ENCODE results near the gene AKNAD1.

The AKNAD1 gene

DNA sequence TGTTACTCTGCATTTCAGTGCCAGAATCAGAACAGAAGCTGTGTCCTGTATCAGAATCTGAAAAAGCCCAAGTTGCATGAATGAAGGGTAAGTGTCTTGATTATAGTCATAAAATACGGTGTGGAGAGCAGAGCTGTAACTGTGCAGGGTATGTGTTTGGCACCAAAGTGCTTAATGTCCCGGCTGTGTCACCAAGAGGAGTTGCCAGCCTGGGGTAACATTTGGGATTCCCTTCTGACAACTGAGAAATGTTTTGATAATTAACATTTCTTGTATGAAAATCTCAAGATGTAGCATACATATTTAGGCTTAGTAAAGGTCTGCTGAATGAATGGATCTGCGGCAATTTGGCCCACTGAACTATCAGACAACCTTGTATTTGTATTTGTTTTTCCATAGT lies 33.3 kb downstream of the AKNAD1 start:
- DNase-seq (ENCODE audit: extremely low read depth, low read depth): no peak
- H3K4me3 ChIP-seq (replicated peaks; ENCODE audit: low read depth, low read length): no peak overlapping the region
- no peak for TF ChIP-seq CTCF (IDR thresholded peaks at IDR 0.05; ENCODE audit: low read depth, low read length, missing control alignments)

- no peak for TF ChIP-seq CTCF (IDR thresholded peaks at IDR 0.05; ENCODE audit: low read depth, low read length, missing control alignments)
- no peak for DNase-seq (ENCODE audit: extremely low read depth, low read depth)
- H3K4me3 ChIP-seq (replicated peaks; ENCODE audit: low read depth, low read length): no peak overlapping the region
These were observed 37.0 kb downstream of the AKNAD1 start for GRCh38 chr1:108819878-108820277.

DNA sequence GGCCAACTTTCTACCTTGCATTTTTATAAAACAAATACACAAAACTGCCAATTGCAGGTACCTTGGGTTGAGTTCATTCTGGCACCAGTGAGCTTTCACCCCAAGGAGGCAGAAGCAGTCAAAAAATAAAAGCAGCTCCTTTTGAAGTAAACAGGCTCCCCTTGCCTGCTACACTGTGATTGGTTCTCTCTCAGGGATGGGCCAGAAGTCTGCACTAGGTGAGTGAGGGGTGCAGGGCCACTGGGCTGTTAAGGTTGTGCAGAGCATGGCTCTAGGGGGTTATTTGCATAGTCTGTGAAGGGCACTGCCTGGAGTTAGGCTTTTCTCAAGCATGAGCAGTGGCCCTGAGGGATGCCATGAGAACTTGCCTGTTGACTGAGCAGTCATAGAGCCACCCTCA lies 39.1 kb downstream of the AKNAD1 start:
- no peak overlapping the region for H3K4me3 ChIP-seq (replicated peaks; ENCODE audit: low read depth, low read length)
- no peak for DNase-seq (ENCODE audit: extremely low read depth, low read depth)

GRCh38 chr1:108817016-108817415 lies 39.9 kb downstream of the AKNAD1 start:
- TF ChIP-seq CTCF (IDR thresholded peaks at IDR 0.05; ENCODE audit: low read depth, low read length, missing control alignments): no peak
- H3K4me3 ChIP-seq (replicated peaks; ENCODE audit: low read depth, low read length): peak overlapping the region; percentile 29
- DNase-seq (ENCODE audit: extremely low read depth, low read depth): peak; percentile 77

More for the DNA sequence above, 39.1 kb downstream of the AKNAD1 start:
- no peak for TF ChIP-seq CTCF (IDR thresholded peaks at IDR 0.05; ENCODE audit: low read depth, low read length, missing control alignments)

- peak overlapping the region; percentile 29 for H3K4me3 ChIP-seq (replicated peaks; ENCODE audit: low read depth, low read length)
- no peak for TF ChIP-seq CTCF (IDR thresholded peaks at IDR 0.05; ENCODE audit: low read depth, low read length, missing control alignments)
- peak; percentile 87 for DNase-seq (ENCODE audit: extremely low read depth, low read depth)
These were observed 40.6 kb downstream of the AKNAD1 start for GRCh38 chr1:108816049-108816893.

- no peak overlapping the region for H3K4me3 ChIP-seq (replicated peaks; ENCODE audit: low read depth, low read length)
- TF ChIP-seq CTCF (IDR thresholded peaks at IDR 0.05; ENCODE audit: low read depth, low read length, missing control alignments): no peak
- no peak for DNase-seq (ENCODE audit: extremely low read depth, low read depth)
These were observed 41.3 kb downstream of the AKNAD1 start for GRCh38 chr1:108815566-108815965.

Measured in HFF-Myc (cell line).